HG03108 (cell line): ENCODE data around the gene MATN3.

Source experiments
- ATAC-seq: cut with Tn5 transposase; IDR thresholded peaks from one replicate; pipeline ENCODE4 v1.9.1; 2021; ENCODE audit warnings: moderate library complexity; ENCODE audit not compliant: unreplicated experiment

The MATN3 gene

GRCh38 chr2:19942199-19942598, 70.3 kb downstream of the MATN3 start:
- no peak for ATAC-seq
